GM12878 (cell line): ENCODE results near the gene CDK17. TPM values are rescaled to one million over a fixed set of nuclear protein-coding genes. Genes with fewer than 3 reads are reported as not detected.

ENCODE experiments used
- ATAC-seq: fragments of 200-7000 bp; cut with Tn5 transposase; 3 replicates; pipeline ENCODE4 v1.9.1; 2020; ENCODE audit warnings: mild to moderate bottlenecking, moderate library complexity
- BruUV-seq: library from RNA; stranded (reverse); fragments of 400-500 nt; replicated peaks from 2 replicates; lab custom pipeline; 2021; lab: Mats Ljungman, UMichigan
- CTCF ChIA-PET: fragments of 300-600 bp; sonication (Branson Sonifier 250); formaldehyde crosslinking; extraction: SDS; loops from one replicate; lab custom pipeline; 2021; ENCODE audit warnings: inconsistent platforms; lab: Yijun Ruan, JAX
- POLR2A ChIA-PET: fragments of 350-600 bp; formaldehyde crosslinking; extraction: SDS; loops from one replicate; lab custom pipeline; 2021; ENCODE audit warnings: inconsistent platforms; lab: Charles Lee
- RAD21 ChIA-PET: fragments of 300-600 bp; sonication (Branson Sonifier 250); formaldehyde crosslinking; loops from one replicate; lab custom pipeline; 2023; ENCODE audit warnings: antibody characterized with exemption; ENCODE audit not compliant: unreplicated experiment; lab: Charles Lee
- SMC1A ChIA-PET: fragments of 300-600 bp; sonication (Branson Sonifier 250); formaldehyde crosslinking; loops from one replicate; lab custom pipeline; 2023; ENCODE audit not compliant: unreplicated experiment, uncharacterized antibody; lab: Charles Lee
- DNase-seq: peaks from one replicate; pipeline ENCODE4 v3.0.0-alpha.2; 2011; ENCODE audit warnings: low read depth, low spot score
- FAIRE-seq: peaks from 3 replicates; lab custom pipeline; 2011; peaks lifted over from hg19 to GRCh38; lab: Jason Lieb, UNC
- H2AFZ ChIP-seq: 2 replicates; pipeline ENCODE4 v1.6.0; 2011; ENCODE audit warnings: low read depth, low read length, control low read depth; ENCODE audit not compliant: control insufficient read depth
- H3K27ac ChIP-seq: 2 replicates; pipeline ENCODE4 v1.5.1; 2011; ENCODE audit warnings: control low read depth; ENCODE audit not compliant: control insufficient read depth, insufficient read depth
- H3K27me3 ChIP-seq, 2 experiments: replicated peaks in 1 of 2; 2 replicates each; pipeline versions ENCODE4 v1.6.0 to v1.6.1; 2011; ENCODE audit warnings: low read length in 1 of 2; ENCODE audit not compliant: control insufficient read depth in 2 of 2, insufficient read depth in 2 of 2
- H3K36me3 ChIP-seq, 2 experiments: 2 replicates each; pipeline ENCODE4 v1.5.1; 2011; ENCODE audit warnings: low read length in 1 of 2; ENCODE audit not compliant: control insufficient read depth in 2 of 2, insufficient read depth in 2 of 2
- H3K4me1 ChIP-seq: 2 replicates; pipeline ENCODE4 v1.6.1; 2011; ENCODE audit warnings: mild to moderate bottlenecking, low read length, moderate library complexity, mixed read lengths; ENCODE audit not compliant: control insufficient read depth, insufficient read depth
- H3K4me2 ChIP-seq: 2 replicates; pipeline ENCODE4 v1.6.0; 2011; ENCODE audit warnings: control low read depth; ENCODE audit not compliant: control insufficient read depth, insufficient read depth
- H3K4me3 ChIP-seq: fragments of 200-600 bp; sonication (generic); 2 replicates; pipeline ENCODE4 v1.5.1; 2016
- H3K79me2 ChIP-seq: 2 replicates; pipeline ENCODE4 v1.6.0; 2011; ENCODE audit warnings: low read length; ENCODE audit not compliant: control insufficient read depth, insufficient read depth
- H3K9ac ChIP-seq: 2 replicates; pipeline ENCODE4 v1.8.0; 2011; ENCODE audit warnings: low read length, control low read depth, mixed read lengths; ENCODE audit not compliant: control insufficient read depth, insufficient read depth
- H3K9me3 ChIP-seq: replicated peaks from 3 replicates; pipeline ENCODE4 v1.5.1; 2011; ENCODE audit warnings: mild to moderate bottlenecking, low read length; ENCODE audit not compliant: control insufficient read depth, insufficient read depth
- H4K20me1 ChIP-seq: 2 replicates; pipeline ENCODE4 v1.6.0; 2011; ENCODE audit not compliant: control insufficient read depth, insufficient read depth
- E4F1 ChIP-seq: fragments of 450-650 bp; IDR thresholded peaks from 2 replicates; pipeline ENCODE4 v1.6.1; 2018; ENCODE audit warnings: borderline replicate concordance, mild to moderate bottlenecking; ENCODE audit not compliant: partially characterized antibody
- HCFC1 ChIP-seq: fragments of 150-350 bp; IDR thresholded peaks from 2 replicates; pipeline ENCODE4 v1.6.1; 2014; ENCODE audit warnings: low read length
- KLF5 ChIP-seq: fragments of 450-650 bp; IDR thresholded peaks from 2 replicates; pipeline ENCODE4 v1.6.1; 2014; ENCODE audit warnings: mild to moderate bottlenecking; ENCODE audit not compliant: partially characterized antibody
- MTA3 ChIP-seq: IDR thresholded peaks from 2 replicates; pipeline ENCODE4 v1.6.1; 2012; ENCODE audit warnings: low read length, inconsistent platforms, borderline replicate concordance
- NFXL1 ChIP-seq: fragments of 450-650 bp; IDR thresholded peaks from 2 replicates; pipeline ENCODE4 v1.6.1; 2017; ENCODE audit warnings: antibody characterized with exemption, mild to moderate bottlenecking, borderline replicate concordance
- RBBP5 ChIP-seq: fragments of 200-600 bp; sonication (generic); conservative IDR thresholded peaks from 2 replicates; pipeline ENCODE4 v1.6.1; 2016
- RCOR1 ChIP-seq: conservative IDR thresholded peaks from 2 replicates; pipeline ENCODE4 v1.6.1; 2012; ENCODE audit warnings: low read depth, low read length, improper control_type of control experiment
- TAF1 ChIP-seq: IDR thresholded peaks from 2 replicates; pipeline ENCODE4 v1.6.1; 2011; ENCODE audit warnings: mild to moderate bottlenecking, low read depth, low read length, borderline replicate concordance
- YBX1 ChIP-seq: fragments of 450-650 bp; IDR thresholded peaks from 2 replicates; pipeline ENCODE4 v1.6.1; 2016; ENCODE audit warnings: antibody characterized with exemption
- WGBS: methylation state at CpG from one replicate; pipeline ENCODE4 v1.1.6; 2016; ENCODE audit warnings: low lambda C conversion rate; ENCODE audit not compliant: insufficient replicate concordance, insufficient coverage; ENCODE audit errors: missing lambda C conversion rate; 5-methylcytosine and 5-hydroxymethylcytosine counted together
- in situ Hi-C: fragments of 300-500 bp; cut with MboI; formaldehyde crosslinking; loops from 9 replicates; pipeline ENCODE4 v1.14.3; 2018; ENCODE audit warnings: mixed read lengths
- intact Hi-C: fragments of 100-400 bp; cut with micrococcal nuclease; formaldehyde crosslinking; loops from one replicate; pipeline ENCODE4 v1.14.2; 2022; ENCODE audit not compliant: unreplicated experiment
- polyA plus RNA-seq, 11 experiments: library from polyadenylated mRNA; depleted of rRNA in 4 of 11; unstranded in 6 of 11; stranded (reverse) in 5 of 11; fragments of >200 nt; fragmentation: Nextera tagmentation in 4 of 11; fragmentation: Illumina TruSeq in 1 of 11; extraction: Ambion mirVana in 4 of 11; extraction: Trizol in 1 of 11; gene quantifications; 1 replicate in 1 of 11; 2 replicates in 10 of 11; pipeline versions ENCODE4 v1.2.1 to v1.2.3, GENCODE V29; 2011 to 2016; ENCODE audit warnings: inconsistent platforms in 2 of 11, missing spikeins in 2 of 11, low read depth in 1 of 11
- total RNA-seq, 4 experiments: library from RNA; depleted of rRNA in 3 of 4; stranded (reverse); fragments of >200 nt in 3 of 4; fragmentation: Illumina TruSeq in 1 of 4; extraction: Trizol in 1 of 4; gene quantifications; 2 replicates each; pipeline versions ENCODE4 v1.2.1 to v1.2.3, GENCODE V29; 2013 to 2021

The CDK17 gene
- total and polyA plus RNA-seq, 10 of the 15 experiments (the other 5 are each of a cell fraction or from before 2014, with no cell fraction given): 5.6 to 45.6 (median 18.3) TPM

DNA sequence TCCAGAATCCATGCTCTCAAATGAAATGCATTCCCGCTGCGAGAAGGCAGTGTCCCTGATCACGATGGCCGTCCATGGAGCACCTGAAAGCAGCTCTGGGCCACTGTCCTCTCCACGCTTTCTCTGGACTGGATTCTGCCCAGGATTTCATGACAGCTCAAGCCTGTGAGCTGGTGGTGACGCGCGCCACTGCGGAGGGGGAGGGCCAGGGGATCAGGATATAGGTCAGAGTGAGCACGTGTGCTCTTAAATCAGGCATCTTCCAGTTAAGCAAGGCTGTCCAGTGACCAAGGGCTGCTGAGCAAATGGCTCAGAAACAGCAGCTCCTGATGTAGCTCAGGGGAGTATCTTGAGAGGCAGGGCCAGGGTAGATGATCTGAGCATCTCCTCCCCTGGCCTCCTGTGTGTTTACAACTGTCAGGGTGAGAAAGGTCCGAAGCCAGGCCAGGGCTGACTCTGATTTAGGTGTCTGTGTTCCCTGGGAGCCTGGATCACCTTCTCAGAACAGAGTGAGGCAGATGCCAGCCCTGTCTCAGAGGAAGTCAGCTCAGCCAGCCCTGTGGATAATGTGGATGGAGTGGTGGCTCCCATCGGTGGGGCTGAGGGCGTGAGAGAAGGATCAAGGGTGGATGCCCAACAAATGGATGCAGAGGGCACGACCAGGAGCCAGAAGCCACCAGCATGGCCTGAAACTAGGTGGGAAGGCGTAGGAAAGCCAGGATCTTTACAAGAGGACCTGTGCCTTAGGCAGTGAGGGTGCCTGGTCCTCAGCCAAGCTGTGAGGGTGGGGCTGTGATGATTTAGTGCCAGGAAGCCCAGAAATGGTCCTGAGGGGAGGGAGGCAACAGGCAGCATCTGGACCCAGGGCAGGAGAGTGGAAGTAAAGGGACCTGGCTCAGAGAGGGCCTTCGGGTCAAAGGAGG, 150.8 kb downstream of the CDK17 start:
- intact Hi-C loops: no loop called here
- ATAC-seq (no peak; the same call in 2 of the 3 replicates), DNase-seq (no peak), FAIRE-seq (no peak)
- no peaks in the 10 kb centered on the region for H3K9me3 ChIP-seq
- no peaks in the 10 kb centered on the region for H3K4me1 ChIP-seq
- WGBS: 88% methylated on average over 15 of the region's 16 CpGs
- no peaks in the 10 kb centered on the region for H3K79me2 ChIP-seq
- in situ Hi-C loops: no loop called here
- no peak overlapping the region for H3K4me2 ChIP-seq
- H3K4me3 ChIP-seq: no peak overlapping the region
- ChIA-PET RAD21 (no interaction called here), SMC1A (interaction anchor here (0.7 kb wide), 2 partner anchors 11 to 148 kb away, joined by 3 read pairs; no protein-coding TSS in a partner anchor), POLR2A (interaction anchor here (1.0 kb wide), 1 partner anchor 9 kb away, joined by 3 read pairs; no protein-coding TSS in a partner anchor), CTCF (no interaction called here)
- TF ChIP-seq TAF1 (no peak), HCFC1 (no peak), E4F1 (no peak), RCOR1 (no peak), MTA3 (no peak), KLF5 (no peak), RBBP5 (no peak), NFXL1 (no peak), YBX1 (no peak)
- H3K27me3 ChIP-seq: no peaks in the 10 kb centered on the region
- H3K36me3 ChIP-seq: peaks cover 0 to 13% of the 10 kb centered on the region in 2 experiments; a peak in 3 of 4 replicates
- no peak overlapping the region for H3K9ac ChIP-seq
- no peak overlapping the region for H2AFZ ChIP-seq
- no peaks in the 10 kb centered on the region for H4K20me1 ChIP-seq
- no peak overlapping the region for H3K27ac ChIP-seq
- no TSS peak for BruUV-seq
